Stomach (tissue), 9 donors: ENCODE data around the gene SERPINA5. TPM values are rescaled to one million over a fixed set of nuclear protein-coding genes. Genes with fewer than 3 reads are reported as not detected.

ENCODE experiments used
- DNase-seq, 2 donors: peaks; one replicate each; pipeline versions ENCODE4 v3.0.0 to v3.0.0-alpha.2; 2013 to 2019
- H3K27ac ChIP-seq, 5 donors: fragments of 200-600 bp in 4 of 5; sonication (generic) in 4 of 5; one replicate each; pipeline ENCODE4 v1.5.1; 2013 to 2019; ENCODE audit warnings: mild to moderate bottlenecking in 1 of 5, moderate library complexity in 1 of 5
- H3K27me3 ChIP-seq, 3 donors: fragments of 200-600 bp; sonication (generic); one replicate each; pipeline ENCODE4 v1.5.1; 2017 to 2019; ENCODE audit warnings: mixed run types in 1 of 3
- H3K36me3 ChIP-seq, 4 donors: fragments of 200-600 bp; sonication (generic); 1 replicate in 3 of 4; 2 replicates in 1 of 4; pipeline ENCODE4 v1.5.1; 2016 to 2019
- H3K4me1 ChIP-seq, 4 donors: fragments of 200-600 bp; sonication (generic); one replicate each; pipeline ENCODE4 v1.5.1; 2016 to 2019
- H3K4me3 ChIP-seq, 4 donors: fragments of 200-600 bp; sonication (generic) in 3 of 4; one replicate each; pipeline ENCODE4 v1.5.1; 2016 to 2019; ENCODE audit warnings: mild to moderate bottlenecking in 1 of 4
- H3K9me3 ChIP-seq, 4 donors: fragments of 200-600 bp; sonication (generic); one replicate each; pipeline ENCODE4 v1.5.1; 2016 to 2019
- EP300 ChIP-seq: sonication (generic); formaldehyde crosslinking; IDR thresholded peaks from one replicate; pipeline ENCODE4 v1.6.1; 2017; ENCODE audit warnings: antibody characterized with exemption
- POLR2A ChIP-seq, 4 donors: fragments of 450-650 bp; IDR thresholded peaks; one replicate each; pipeline ENCODE4 v1.6.1; 2016; ENCODE audit warnings: antibody characterized with exemption in 4 of 4, control low read depth in 2 of 4, mild to moderate bottlenecking in 1 of 4, moderate library complexity in 1 of 4
- POLR2AphosphoS5 ChIP-seq, 3 donors: sonication (generic); formaldehyde crosslinking; IDR thresholded peaks; one replicate each; pipeline ENCODE4 v1.6.1; 2016; ENCODE audit warnings: antibody characterized with exemption in 3 of 3
- WGBS, 5 donors: extraction: QIAGEN DNeasy Blood & Tissue Kit in 3 of 5; methylation state at CpG; one replicate each; pipeline versions ENCODE4 v1.1.5 to v1.1.7; 2013 to 2018; 5-methylcytosine and 5-hydroxymethylcytosine counted together
- intact Hi-C: fragments of 100-400 bp; cut with DNase I; formaldehyde crosslinking; loops from one replicate; pipeline ENCODE4 v1.15.1; 2023; ENCODE audit warnings: low total_unique reads
- polyA plus RNA-seq, 3 donors: library from polyadenylated mRNA; stranded (reverse); fragments of 200-250 nt; gene quantifications; one replicate each; pipeline ENCODE4 v1.2.3, GENCODE V29; 2013
- total RNA-seq, 5 donors: library from RNA; depleted of rRNA; stranded (reverse); fragments of >200 nt; gene quantifications; one replicate each; pipeline versions ENCODE4 v1.1.0 to v1.2.3, GENCODE V29; 2014 to 2016
- TF ChIP-seq, protein P1 (sequence below), 7 experiments: fragments of 450-650 bp in 4 of 7; fragments of 200-600 bp in 3 of 7; sonication (generic) in 3 of 7; IDR thresholded peaks; one replicate each; pipeline ENCODE4 v1.5.1; 2016 to 2019; ENCODE audit warnings: antibody characterized with exemption in 7 of 7, control low read depth in 2 of 7, mild to moderate bottlenecking in 1 of 7
- donor health status: healthy with polysubstance abuse.
- donor health status: Bipolar disorder and iron deficiency.
- donor health status: healthy.

SERPINA5 gene
- total and polyA plus RNA-seq, 8 donors: 1.7 to 10.7 (median 3.9) TPM; not detected in 2

DNA sequence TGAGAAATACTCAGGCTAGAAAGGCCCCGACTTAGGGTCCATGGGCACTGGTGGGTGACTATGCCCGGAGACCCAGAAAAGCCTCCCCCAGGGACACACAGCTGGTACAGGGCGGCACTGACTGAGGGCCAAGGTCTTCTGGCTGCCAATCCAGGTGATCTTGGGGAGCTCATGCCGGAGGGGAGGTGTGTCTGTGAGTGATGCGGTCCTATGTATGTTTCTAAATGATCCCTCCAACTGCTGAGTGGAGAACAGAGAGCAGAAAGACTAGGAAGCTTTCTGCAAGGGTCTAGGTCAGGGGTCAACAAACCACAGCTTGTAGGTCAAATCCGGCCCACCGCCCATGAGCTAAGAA, 19.6 kb upstream of the SERPINA5 start:
- Histone ChIP-seq H3K9me3 (peaks cover 0 to 11% (median 3%) of the 10 kb centered on the region in 4 donors), H3K36me3 (no peaks in the 10 kb centered on the region), H3K27me3 (no peaks in the 10 kb centered on the region), H3K4me1 (peaks cover 0 to 11% (median 6%) of the 10 kb centered on the region in 4 donors), H3K27ac (peak overlapping the region in 4 of 5 donors; percentile 62 to 84 (median 74)), H3K4me3 (peak overlapping the region in 2 of 4 donors; percentile 15 to 19)
- TF ChIP-seq, protein P1, sequence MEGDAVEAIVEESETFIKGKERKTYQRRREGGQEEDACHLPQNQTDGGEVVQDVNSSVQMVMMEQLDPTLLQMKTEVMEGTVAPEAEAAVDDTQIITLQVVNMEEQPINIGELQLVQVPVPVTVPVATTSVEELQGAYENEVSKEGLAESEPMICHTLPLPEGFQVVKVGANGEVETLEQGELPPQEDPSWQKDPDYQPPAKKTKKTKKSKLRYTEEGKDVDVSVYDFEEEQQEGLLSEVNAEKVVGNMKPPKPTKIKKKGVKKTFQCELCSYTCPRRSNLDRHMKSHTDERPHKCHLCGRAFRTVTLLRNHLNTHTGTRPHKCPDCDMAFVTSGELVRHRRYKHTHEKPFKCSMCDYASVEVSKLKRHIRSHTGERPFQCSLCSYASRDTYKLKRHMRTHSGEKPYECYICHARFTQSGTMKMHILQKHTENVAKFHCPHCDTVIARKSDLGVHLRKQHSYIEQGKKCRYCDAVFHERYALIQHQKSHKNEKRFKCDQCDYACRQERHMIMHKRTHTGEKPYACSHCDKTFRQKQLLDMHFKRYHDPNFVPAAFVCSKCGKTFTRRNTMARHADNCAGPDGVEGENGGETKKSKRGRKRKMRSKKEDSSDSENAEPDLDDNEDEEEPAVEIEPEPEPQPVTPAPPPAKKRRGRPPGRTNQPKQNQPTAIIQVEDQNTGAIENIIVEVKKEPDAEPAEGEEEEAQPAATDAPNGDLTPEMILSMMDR (IDR thresholded peaks at IDR 0.05): no peak
- TF ChIP-seq POLR2AphosphoS5 (IDR thresholded peaks at IDR 0.05) (no peak), POLR2A (IDR thresholded peaks at IDR 0.05) (no peak), EP300 (no peak)
- DNase-seq: no peak
- WGBS, 5 donors: 34 to 58% (median 57%) methylated on average over 7 of the region's 7 CpGs
- intact Hi-C loops: no loop called here

DNA sequence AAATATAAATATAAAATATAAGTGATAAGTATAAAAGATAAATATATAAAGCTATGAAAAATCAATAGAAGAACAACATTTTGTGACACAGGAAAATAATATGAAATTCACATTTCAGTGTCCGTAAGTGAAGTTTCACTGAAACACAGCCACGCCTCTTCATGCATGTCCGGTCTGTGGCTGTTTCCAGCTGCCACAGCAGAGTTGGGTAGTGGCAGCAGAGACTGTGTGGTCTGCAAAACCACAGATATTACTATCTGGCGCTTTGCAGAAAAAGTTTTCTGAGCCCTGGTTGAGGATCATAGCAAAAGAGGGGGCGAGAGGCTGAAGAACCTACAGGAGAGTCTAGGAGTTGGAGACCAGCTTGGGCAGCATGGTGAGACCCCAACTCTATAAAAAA, 19.2 kb upstream of the SERPINA5 start:
- 50 to 69% (median 53%) methylated on average over 5 of the region's 5 CpGs for WGBS, 5 donors
- Histone ChIP-seq H3K4me1 (peaks cover 0 to 11% (median 6%) of the 10 kb centered on the region in 4 donors), H3K27me3 (no peaks in the 10 kb centered on the region), H3K4me3 (peak overlapping the region in 1 of 4 donors; percentile 15), H3K36me3 (no peaks in the 10 kb centered on the region), H3K9me3 (peaks cover 0 to 8% (median 1%) of the 10 kb centered on the region in 4 donors), H3K27ac (peak overlapping the region in 2 of 5 donors; percentile 72 to 76)
- no peak for DNase-seq
- intact Hi-C loops: no loop called here
- TF ChIP-seq EP300 (no peak), POLR2A (IDR thresholded peaks at IDR 0.05) (no peak), POLR2AphosphoS5 (IDR thresholded peaks at IDR 0.05) (no peak)
- TF ChIP-seq, protein P1 (IDR thresholded peaks at IDR 0.05): no peak

DNA sequence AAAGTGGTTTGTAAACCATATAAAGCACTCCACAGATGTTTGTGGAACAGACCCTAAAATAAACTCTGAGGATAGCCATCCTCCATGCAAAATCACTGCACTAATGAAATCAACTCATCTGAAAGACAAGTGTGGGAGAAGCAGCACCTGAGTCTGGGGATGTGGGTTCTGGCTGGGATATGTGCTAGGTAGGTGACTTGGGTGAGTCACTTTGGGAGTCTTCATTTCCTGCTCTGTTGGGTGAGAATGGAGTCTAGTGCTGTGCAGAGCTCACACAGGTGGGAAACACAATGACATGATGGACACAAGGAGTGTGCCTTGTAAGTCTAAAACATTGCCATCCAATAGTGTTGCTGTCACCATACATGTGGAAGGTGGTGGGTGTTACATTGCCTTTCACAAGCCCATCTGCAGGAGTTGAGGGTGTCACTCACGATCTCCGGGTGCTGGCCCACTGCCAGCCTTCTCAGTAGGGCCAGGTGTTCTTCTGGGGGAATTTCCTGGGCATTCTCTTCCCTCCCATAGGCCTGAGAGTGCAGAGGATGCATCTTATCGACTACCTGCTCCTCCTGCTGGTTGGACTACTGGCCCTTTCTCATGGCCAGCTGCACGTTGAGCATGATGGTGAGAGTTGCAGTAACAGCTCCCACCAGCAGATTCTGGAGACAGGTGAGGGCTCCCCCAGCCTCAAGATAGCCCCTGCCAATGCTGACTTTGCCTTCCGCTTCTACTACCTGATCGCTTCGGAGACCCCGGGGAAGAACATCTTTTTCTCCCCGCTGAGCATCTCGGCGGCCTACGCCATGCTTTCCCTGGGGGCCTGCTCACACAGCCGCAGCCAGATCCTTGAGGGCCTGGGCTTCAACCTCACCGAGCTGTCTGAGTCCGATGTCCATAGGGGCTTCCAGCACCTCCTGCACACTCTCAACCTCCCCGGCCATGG, 18.0 kb upstream of the SERPINA5 start:
- H3K9me3 ChIP-seq: no peaks in the 10 kb centered on the region
- no peak overlapping the region for H3K4me3 ChIP-seq
- peaks cover 0 to 11% (median 6%) of the 10 kb centered on the region in 4 donors for H3K4me1 ChIP-seq
- WGBS, 5 donors: 85 to 92% (median 88%) methylated on average over 12 to 16 of the region's 16 CpGs
- no peak overlapping the region for H3K27ac ChIP-seq
- TF ChIP-seq POLR2A (IDR thresholded peaks at IDR 0.05) (no peak), POLR2AphosphoS5 (IDR thresholded peaks at IDR 0.05) (no peak), EP300 (no peak)
- TF ChIP-seq, protein P1 (IDR thresholded peaks at IDR 0.05): no peak
- intact Hi-C loops: no loop called here
- H3K36me3 ChIP-seq: no peaks in the 10 kb centered on the region
- no peaks in the 10 kb centered on the region for H3K27me3 ChIP-seq
- DNase-seq: no peak

DNA sequence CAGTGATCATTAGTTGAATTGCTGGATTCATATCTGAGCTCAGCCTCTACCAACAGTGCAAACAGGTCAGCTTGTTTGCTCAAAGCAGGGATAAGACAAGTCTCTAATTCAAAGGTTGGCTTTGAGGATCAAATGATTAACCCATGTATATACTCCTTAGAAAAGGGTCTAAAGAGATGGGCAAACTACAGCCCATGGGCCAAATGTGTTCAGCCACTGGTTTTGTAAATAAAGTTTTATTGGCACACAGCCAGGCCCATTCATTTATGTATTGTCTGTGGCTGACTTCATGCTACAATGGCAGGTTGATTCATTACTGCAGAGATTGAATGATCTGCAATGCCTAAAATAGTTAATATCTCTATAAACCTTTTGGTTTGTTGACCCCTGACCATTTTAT, 16.8 kb upstream of the SERPINA5 start:
- TF ChIP-seq POLR2AphosphoS5 (IDR thresholded peaks at IDR 0.05): no peak
- TF ChIP-seq, protein P1 (IDR thresholded peaks at IDR 0.05): no peak
- TF ChIP-seq EP300: no peak
- TF ChIP-seq POLR2A (IDR thresholded peaks at IDR 0.05): no peak
- intact Hi-C loops: no loop called here
- peaks cover 0 to 11% (median 6%) of the 10 kb centered on the region in 4 donors for H3K4me1 ChIP-seq
- no peaks in the 10 kb centered on the region for H3K9me3 ChIP-seq
- DNase-seq: no peak
- H3K27me3 ChIP-seq: no peaks in the 10 kb centered on the region
- no peak overlapping the region for H3K27ac ChIP-seq
- H3K4me3 ChIP-seq: no peak overlapping the region
- no peaks in the 10 kb centered on the region for H3K36me3 ChIP-seq
